HFFc6 (cell line): ENCODE results near the gene TSPAN9. TPM values are rescaled to one million over a fixed set of nuclear protein-coding genes. Genes with fewer than 3 reads are reported as not detected.

Experiments used
- DNase-seq: peaks from one replicate; pipeline ENCODE4 v3.0.0-alpha.2; 2018
- H3K27ac Mint-ChIP-seq: 2 replicates; pipeline ENCODE4 v1.8.0; 2020; ENCODE audit warnings: mild to moderate bottlenecking, mixed read lengths
- H3K27me3 Mint-ChIP-seq: 2 replicates; pipeline ENCODE4 v1.8.0; 2021; ENCODE audit warnings: mild to moderate bottlenecking, moderate library complexity, mixed read lengths; ENCODE audit not compliant: insufficient read depth
- H3K36me3 Mint-ChIP-seq: 2 replicates; pipeline ENCODE4 v1.8.0; 2021; ENCODE audit warnings: low read depth, mixed read lengths
- H3K4me1 Mint-ChIP-seq: 2 replicates; pipeline ENCODE4 v1.8.0; 2020; ENCODE audit warnings: low read depth, mixed read lengths
- H3K4me3 Mint-ChIP-seq: 2 replicates; pipeline ENCODE4 v1.8.0; 2020; ENCODE audit warnings: mild to moderate bottlenecking, moderate library complexity, mixed read lengths
- H3K9me3 Mint-ChIP-seq: 2 replicates; pipeline ENCODE4 v1.8.0; 2020; ENCODE audit warnings: mild to moderate bottlenecking, mixed read lengths
- CTCF ChIP-seq: fragments of 200-600 bp; sonication (generic); IDR thresholded peaks from 2 replicates; pipeline ENCODE4 v1.5.0; 2021; ENCODE audit warnings: antibody characterized with exemption, mild to moderate bottlenecking
- total RNA-seq, 6 experiments: library from RNA; stranded (reverse); fragmentation: NEBNext Ultra II Directional; extraction: Animal tissue kit (Norgen Biotek cat#: 25700); gene quantifications; 2 replicates in 1 of 6; 3 replicates in 5 of 6; pipeline ENCODE4 v1.2.3, GENCODE V29; 2021

The TSPAN9 gene
- total RNA-seq, 6 experiments from 2014 or later, result 18.1 to 35.8 (median 22.7) TPM

GRCh38 chr12:3200814-3201233 is 123.6 kb downstream of the TSPAN9 start:
- Mint-ChIP-seq H3K4me3 (peak overlapping the region; percentile 68), H3K27ac (no peak overlapping the region), H3K36me3 (no peaks in the 10 kb centered on the region), H3K27me3 (peaks cover 13% of the 10 kb centered on the region), H3K4me1 (peaks cover 13% of the 10 kb centered on the region), H3K9me3 (no peaks in the 10 kb centered on the region)
- DNase-seq, result no peak
- no peak for TF ChIP-seq CTCF

- DNase-seq, result no peak
- peaks cover 20% of the 10 kb centered on the region for H3K4me1 Mint-ChIP-seq
- H3K27me3 Mint-ChIP-seq, result peaks cover 11% of the 10 kb centered on the region
Measured at GRCh38 chr12:3201339-3202051, 124.3 kb downstream of the TSPAN9 start.

GRCh38 chr12:3202096-3202495 is 124.9 kb downstream of the TSPAN9 start:
- no peak for TF ChIP-seq CTCF
- H3K9me3 Mint-ChIP-seq, result no peaks in the 10 kb centered on the region
- no peak overlapping the region for H3K27ac Mint-ChIP-seq
- peaks cover 23% of the 10 kb centered on the region for H3K4me1 Mint-ChIP-seq
- H3K36me3 Mint-ChIP-seq, result no peaks in the 10 kb centered on the region
- H3K27me3 Mint-ChIP-seq, result peaks cover 11% of the 10 kb centered on the region
- H3K4me3 Mint-ChIP-seq, result no peak overlapping the region
- no peak for DNase-seq

More at GRCh38 chr12:3201339-3202051, 124.3 kb downstream of the TSPAN9 start:
- no peak for TF ChIP-seq CTCF
- no peaks in the 10 kb centered on the region for H3K36me3 Mint-ChIP-seq
- H3K4me3 Mint-ChIP-seq, result peak overlapping the region; percentile 68
- H3K9me3 Mint-ChIP-seq, result no peaks in the 10 kb centered on the region
- H3K27ac Mint-ChIP-seq, result no peak overlapping the region

- peaks cover 23% of the 10 kb centered on the region for H3K4me1 Mint-ChIP-seq
- no peak for DNase-seq
- peaks cover 10% of the 10 kb centered on the region for H3K27me3 Mint-ChIP-seq
- H3K9me3 Mint-ChIP-seq, result no peaks in the 10 kb centered on the region
- H3K27ac Mint-ChIP-seq, result no peak overlapping the region
- no peak overlapping the region for H3K4me3 Mint-ChIP-seq
- H3K36me3 Mint-ChIP-seq, result no peaks in the 10 kb centered on the region
- peak; percentile 97 for TF ChIP-seq CTCF
Measured at GRCh38 chr12:3202734-3203446, 125.7 kb downstream of the TSPAN9 start.

- Mint-ChIP-seq H3K4me1 (peaks cover 23% of the 10 kb centered on the region), H3K9me3 (no peaks in the 10 kb centered on the region), H3K4me3 (no peak overlapping the region), H3K36me3 (no peaks in the 10 kb centered on the region), H3K27me3 (peaks cover 10% of the 10 kb centered on the region), H3K27ac (no peak overlapping the region; the same call in 1 of the 2 replicates)
- no peak for TF ChIP-seq CTCF
- DNase-seq, result no peak
Measured at GRCh38 chr12:3203713-3204112, 126.5 kb downstream of the TSPAN9 start.
